IPS-NIHi7 (cell line): Measurements from ENCODE around the gene NKX2-2.

Source experiments
- DNase-seq: peaks from one replicate; pipeline ENCODE4 v3.0.0; 2012; ENCODE audit warnings: mixed read lengths; ENCODE audit errors: extremely low spot score

Gene NKX2-2

GRCh38 chr20:21521596-21522480 lies 8.0 kb upstream of the NKX2-2 start:
- DNase-seq, result no peak

GRCh38 chr20:21520702-21521595 lies 7.1 kb upstream of the NKX2-2 start:
- DNase-seq, result no peak

GRCh38 chr20:21519136-21519584 lies 5.3 kb upstream of the NKX2-2 start:
- no peak for DNase-seq

- DNase-seq, result no peak
Observed at GRCh38 chr20:21518292-21518991, 4.6 kb upstream of the NKX2-2 start.

- DNase-seq, result no peak
Observed at GRCh38 chr20:21517566-21518277, 3.9 kb upstream of the NKX2-2 start.

- DNase-seq, result no peak
Observed at GRCh38 chr20:21516861-21517565, 3.1 kb upstream of the NKX2-2 start.

GRCh38 chr20:21516180-21516567 lies 2.3 kb upstream of the NKX2-2 start:
- no peak for DNase-seq

GRCh38 chr20:21515300-21516179 lies 1.7 kb upstream of the NKX2-2 start:
- no peak for DNase-seq

- DNase-seq, result peak; percentile 82
Observed at GRCh38 chr20:21514553-21515251, 838 bp upstream of the NKX2-2 start.

- no peak for DNase-seq
Observed at GRCh38 chr20:21513181-21513663, 642 bp downstream of the NKX2-2 start.

GRCh38 chr20:21512634-21513180 lies 1.2 kb downstream of the NKX2-2 start:
- DNase-seq, result no peak

- no peak for DNase-seq
Observed at GRCh38 chr20:21511850-21512633, 1.8 kb downstream of the NKX2-2 start.

- DNase-seq, result no peak
Observed at GRCh38 chr20:21511485-21511849, 2.4 kb downstream of the NKX2-2 start.

- DNase-seq, result no peak
Observed at GRCh38 chr20:21510414-21511384, 3.2 kb downstream of the NKX2-2 start.

GRCh38 chr20:21509597-21510371 lies 4.1 kb downstream of the NKX2-2 start:
- no peak for DNase-seq

- no peak for DNase-seq
Observed at GRCh38 chr20:21509079-21509596, 4.7 kb downstream of the NKX2-2 start.
